Cerebellar nuclear complex (tissue), 1 donor: ENCODE data around the gene INO80B.
"Not testable (repeated sequence)": the region's sequence is repeated elsewhere in the genome, so short reads cannot be mapped to it uniquely, and the experiment has no call there.

Source experiments
- DNase-seq, 2 experiments: peaks; one replicate each; lab custom pipeline; 2025; lab: John Stamatoyannopoulos, UW

Gene INO80B

GRCh38 chr2:74481961-74482800 is 27.3 kb downstream of the INO80B start:
- DNase-seq, result no peak

GRCh38 chr2:74482801-74483674 is 28.2 kb downstream of the INO80B start, which contains the start of the genes CCDC142 and TTC31:
Gene CCDC142 (minus strand): TSS chr2:74482998. CDS start chr2:74482837, 161 bp downstream.
Gene TTC31 (plus strand): TSS chr2:74483081. CDS start chr2:74483096, 15 bp downstream.
- DNase-seq, result peak; percentile 51 to 96

- DNase-seq, result not testable (repeated sequence)
Measured at GRCh38 chr2:74483675-74484164, 28.8 kb downstream of the INO80B start.

- DNase-seq, result no peak
Measured at GRCh38 chr2:74486141-74486540, 31.3 kb downstream of the INO80B start.

GRCh38 chr2:74488643-74489481 is 34.0 kb downstream of the INO80B start:
- no peak for DNase-seq

GRCh38 chr2:74489906-74490305 is 35.0 kb downstream of the INO80B start:
- DNase-seq, result no peak

GRCh38 chr2:74491648-74492544 is 37.0 kb downstream of the INO80B start:
- DNase-seq, result no peak

- no peak for DNase-seq
Measured at GRCh38 chr2:74493546-74493945, 38.7 kb downstream of the INO80B start.

GRCh38 chr2:74495440-74495839 is 40.6 kb downstream of the INO80B start:
- no peak for DNase-seq

GRCh38 chr2:74496997-74497776 is 42.3 kb downstream of the INO80B start:
- no peak for DNase-seq

- DNase-seq, result no peak
Measured at GRCh38 chr2:74497777-74498499, 43.1 kb downstream of the INO80B start.

GRCh38 chr2:74498500-74499266 is 43.8 kb downstream of the INO80B start:
- DNase-seq, result no peak

GRCh38 chr2:74499267-74499939 is 44.5 kb downstream of the INO80B start, which contains the start of gene LBX2:
Gene LBX2 (minus strand): TSS chr2:74499603. CDS start chr2:74499537, 66 bp downstream.
- no peak for DNase-seq

GRCh38 chr2:74499940-74500577 is 45.2 kb downstream of the INO80B start:
- DNase-seq, result no peak

- no peak for DNase-seq
Measured at GRCh38 chr2:74500578-74500946, 45.7 kb downstream of the INO80B start.

GRCh38 chr2:74501335-74502071 is 46.6 kb downstream of the INO80B start:
- no peak for DNase-seq
